Esophagus squamous epithelium (tissue), 4 donors: ENCODE measurements around the gene SLC39A10.

Experiments used
- POLR2A ChIP-seq, 4 donors: fragments of 450-650 bp; IDR thresholded peaks; one replicate each; pipeline ENCODE4 v1.6.1; 2017; ENCODE audit warnings: antibody characterized with exemption in 4 of 4, mild to moderate bottlenecking in 4 of 4, moderate library complexity in 3 of 4
- TF ChIP-seq, protein P1 (sequence below), 6 experiments: fragments of 450-650 bp in 4 of 6; fragments of 200-600 bp in 2 of 6; sonication (generic) in 2 of 6; IDR thresholded peaks; one replicate each; pipeline ENCODE4 v1.5.1; 2016 to 2019; ENCODE audit warnings: antibody characterized with exemption in 6 of 6, mild to moderate bottlenecking in 4 of 6, moderate library complexity in 4 of 6

DNA sequence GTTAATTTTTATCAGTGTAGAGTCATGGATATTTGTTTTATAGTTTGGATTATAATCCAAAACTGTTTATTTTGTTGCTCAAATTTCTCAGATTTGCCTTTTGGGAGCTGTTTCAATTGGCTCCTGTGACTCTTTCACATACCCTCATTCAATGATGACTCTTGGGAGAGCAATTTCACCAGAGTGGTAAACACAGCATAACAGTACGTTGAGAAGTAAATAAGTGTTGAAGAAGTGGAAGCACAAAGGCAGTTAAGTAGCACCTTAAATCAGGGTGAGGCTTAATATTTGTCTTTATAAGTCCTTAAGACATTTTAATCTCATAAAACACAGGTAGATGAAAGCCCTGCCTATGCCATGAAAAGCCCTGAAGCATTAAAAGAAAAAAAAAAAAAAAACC, 17.1 kb upstream of the SLC39A10 start:
- TF ChIP-seq, protein P1, sequence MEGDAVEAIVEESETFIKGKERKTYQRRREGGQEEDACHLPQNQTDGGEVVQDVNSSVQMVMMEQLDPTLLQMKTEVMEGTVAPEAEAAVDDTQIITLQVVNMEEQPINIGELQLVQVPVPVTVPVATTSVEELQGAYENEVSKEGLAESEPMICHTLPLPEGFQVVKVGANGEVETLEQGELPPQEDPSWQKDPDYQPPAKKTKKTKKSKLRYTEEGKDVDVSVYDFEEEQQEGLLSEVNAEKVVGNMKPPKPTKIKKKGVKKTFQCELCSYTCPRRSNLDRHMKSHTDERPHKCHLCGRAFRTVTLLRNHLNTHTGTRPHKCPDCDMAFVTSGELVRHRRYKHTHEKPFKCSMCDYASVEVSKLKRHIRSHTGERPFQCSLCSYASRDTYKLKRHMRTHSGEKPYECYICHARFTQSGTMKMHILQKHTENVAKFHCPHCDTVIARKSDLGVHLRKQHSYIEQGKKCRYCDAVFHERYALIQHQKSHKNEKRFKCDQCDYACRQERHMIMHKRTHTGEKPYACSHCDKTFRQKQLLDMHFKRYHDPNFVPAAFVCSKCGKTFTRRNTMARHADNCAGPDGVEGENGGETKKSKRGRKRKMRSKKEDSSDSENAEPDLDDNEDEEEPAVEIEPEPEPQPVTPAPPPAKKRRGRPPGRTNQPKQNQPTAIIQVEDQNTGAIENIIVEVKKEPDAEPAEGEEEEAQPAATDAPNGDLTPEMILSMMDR (IDR thresholded peaks at IDR 0.05): no peak
- TF ChIP-seq POLR2A (IDR thresholded peaks at IDR 0.05): no peak
